Measurements from ENCODE around the gene TRIO.

- TF ChIP-seq CTCF (optimal IDR thresholded peaks at IDR 0.05 in 1 of 3, IDR thresholded peaks at IDR 0.05 in 1 of 3, conservative IDR thresholded peaks at IDR 0.05 in 1 of 3; ENCODE audit: extremely low read depth in 1 of 3, insufficient read depth in 2 of 3, low read length in 3 of 3) = no peak
- no peak for TF ChIP-seq EZH2 (IDR thresholded peaks at IDR 0.05; ENCODE audit: low read length)
Measured at GRCh38 chr5:14394365-14394764, 251.2 kb downstream of the TRIO start.

All from keratinocyte (primary cell).